ENCODE results near the gene SUN3. TPM values are rescaled to one million over a fixed set of nuclear protein-coding genes. Genes with fewer than 3 reads are reported as not detected.

SUN3 gene
- total and polyA plus RNA-seq, 2 of the 13 experiments (the other 11 are each of a cell fraction or from before 2014, with no cell fraction given) = not detected

GRCh38 chr7:48077423-48077822 lies 48.5 kb upstream of the SUN3 start (continued):
- TF ChIP-seq IKZF5 (CRISPR knock-in tag; IDR thresholded peaks at IDR 0.05) = no peak

- Histone ChIP-seq H4K20me1 (ENCODE audit: insufficient read depth, low read length) (no peaks in the 10 kb centered on the region), H3K4me2 (ENCODE audit: low read depth, low read length) (no peak overlapping the region), H3K4me1 (ENCODE audit: insufficient read depth, low read length) (no peaks in the 10 kb centered on the region), H3K9me3 (ENCODE audit: low read length) (no peaks in the 10 kb centered on the region; the same call in 1 of the 2 replicates), H2AFZ (ENCODE audit: low read length) (no peak overlapping the region), H3K27me3 (ENCODE audit: control insufficient read depth in 1 of 2, insufficient read depth in 2 of 2, low read length in 2 of 2) (no peaks in the 10 kb centered on the region), H3K9ac (ENCODE audit: insufficient read depth, low read depth, low read length) (no peak overlapping the region), H3K79me2 (ENCODE audit: insufficient read depth, low read length) (no peaks in the 10 kb centered on the region), H3K36me3 (replicated peaks in 1 of 2; ENCODE audit: control insufficient read depth in 1 of 2, insufficient read depth in 2 of 2, low read length in 2 of 2) (no peaks in the 10 kb centered on the region), H3K4me3 (replicated peaks in 1 of 3; ENCODE audit: insufficient read depth in 1 of 3, low read depth in 2 of 3, low read length in 3 of 3) (no peak overlapping the region), H3K27ac (ENCODE audit: extremely low read length, insufficient read depth, low read length) (no peak overlapping the region)
- no peak for FAIRE-seq
- POLR2A ChIA-PET = no interaction called here
- in situ Hi-C loops (cut with HindIII; ENCODE audit: extremely low pct_ligation_motif_present, low pct_unique_long_range_greater_than_20kb) (no loop called here), intact Hi-C loops (cut with micrococcal nuclease; ENCODE audit: unreplicated experiment) (no loop called here)
- BruUV-seq (replicated peaks) = no TSS peak
- no peak for DNase-seq (ENCODE audit: low spot score)
- no peak for ATAC-seq
- CTCF ChIA-PET (ENCODE audit: low intra/inter-chr PET ratio, low total read pairs) = no interaction called here
- TF ChIP-seq, protein P1, sequence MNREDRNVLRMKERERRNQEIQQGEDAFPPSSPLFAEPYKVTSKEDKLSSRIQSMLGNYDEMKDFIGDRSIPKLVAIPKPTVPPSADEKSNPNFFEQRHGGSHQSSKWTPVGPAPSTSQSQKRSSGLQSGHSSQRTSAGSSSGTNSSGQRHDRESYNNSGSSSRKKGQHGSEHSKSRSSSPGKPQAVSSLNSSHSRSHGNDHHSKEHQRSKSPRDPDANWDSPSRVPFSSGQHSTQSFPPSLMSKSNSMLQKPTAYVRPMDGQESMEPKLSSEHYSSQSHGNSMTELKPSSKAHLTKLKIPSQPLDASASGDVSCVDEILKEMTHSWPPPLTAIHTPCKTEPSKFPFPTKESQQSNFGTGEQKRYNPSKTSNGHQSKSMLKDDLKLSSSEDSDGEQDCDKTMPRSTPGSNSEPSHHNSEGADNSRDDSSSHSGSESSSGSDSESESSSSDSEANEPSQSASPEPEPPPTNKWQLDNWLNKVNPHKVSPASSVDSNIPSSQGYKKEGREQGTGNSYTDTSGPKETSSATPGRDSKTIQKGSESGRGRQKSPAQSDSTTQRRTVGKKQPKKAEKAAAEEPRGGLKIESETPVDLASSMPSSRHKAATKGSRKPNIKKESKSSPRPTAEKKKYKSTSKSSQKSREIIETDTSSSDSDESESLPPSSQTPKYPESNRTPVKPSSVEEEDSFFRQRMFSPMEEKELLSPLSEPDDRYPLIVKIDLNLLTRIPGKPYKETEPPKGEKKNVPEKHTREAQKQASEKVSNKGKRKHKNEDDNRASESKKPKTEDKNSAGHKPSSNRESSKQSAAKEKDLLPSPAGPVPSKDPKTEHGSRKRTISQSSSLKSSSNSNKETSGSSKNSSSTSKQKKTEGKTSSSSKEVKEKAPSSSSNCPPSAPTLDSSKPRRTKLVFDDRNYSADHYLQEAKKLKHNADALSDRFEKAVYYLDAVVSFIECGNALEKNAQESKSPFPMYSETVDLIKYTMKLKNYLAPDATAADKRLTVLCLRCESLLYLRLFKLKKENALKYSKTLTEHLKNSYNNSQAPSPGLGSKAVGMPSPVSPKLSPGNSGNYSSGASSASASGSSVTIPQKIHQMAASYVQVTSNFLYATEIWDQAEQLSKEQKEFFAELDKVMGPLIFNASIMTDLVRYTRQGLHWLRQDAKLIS (CRISPR knock-in tag; IDR thresholded peaks at IDR 0.05) = no peak
- TF ChIP-seq ZNF660 (CRISPR knock-in tag; IDR thresholded peaks at IDR 0.05; ENCODE audit: borderline replicate concordance, low read depth) = no peak
- TF ChIP-seq MTERF4 (CRISPR knock-in tag; IDR thresholded peaks at IDR 0.05) = no peak
- TF ChIP-seq, protein P2, sequence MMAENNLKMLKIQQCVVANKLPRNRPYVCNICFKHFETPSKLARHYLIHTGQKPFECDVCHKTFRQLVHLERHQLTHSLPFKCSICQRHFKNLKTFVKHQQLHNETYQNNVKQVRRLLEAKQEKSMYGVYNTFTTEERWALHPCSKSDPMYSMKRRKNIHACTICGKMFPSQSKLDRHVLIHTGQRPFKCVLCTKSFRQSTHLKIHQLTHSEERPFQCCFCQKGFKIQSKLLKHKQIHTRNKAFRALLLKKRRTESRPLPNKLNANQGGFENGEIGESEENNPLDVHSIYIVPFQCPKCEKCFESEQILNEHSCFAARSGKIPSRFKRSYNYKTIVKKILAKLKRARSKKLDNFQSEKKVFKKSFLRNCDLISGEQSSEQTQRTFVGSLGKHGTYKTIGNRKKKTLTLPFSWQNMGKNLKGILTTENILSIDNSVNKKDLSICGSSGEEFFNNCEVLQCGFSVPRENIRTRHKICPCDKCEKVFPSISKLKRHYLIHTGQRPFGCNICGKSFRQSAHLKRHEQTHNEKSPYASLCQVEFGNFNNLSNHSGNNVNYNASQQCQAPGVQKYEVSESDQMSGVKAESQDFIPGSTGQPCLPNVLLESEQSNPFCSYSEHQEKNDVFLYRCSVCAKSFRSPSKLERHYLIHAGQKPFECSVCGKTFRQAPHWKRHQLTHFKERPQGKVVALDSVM (CRISPR knock-in tag; IDR thresholded peaks at IDR 0.05) = no peak
- no peak for TF ChIP-seq NR2F1 (CRISPR knock-in tag; IDR thresholded peaks at IDR 0.05)
- no peak for TF ChIP-seq SMAD1 (CRISPR knock-in tag; IDR thresholded peaks at IDR 0.05; ENCODE audit: borderline replicate concordance, low read depth)
- no peak for TF ChIP-seq ZNF335 (CRISPR knock-in tag; IDR thresholded peaks at IDR 0.05)
- TF ChIP-seq ZNF124 (CRISPR knock-in tag; IDR thresholded peaks at IDR 0.05) = no peak
- no peak for TF ChIP-seq CREM (IDR thresholded peaks at IDR 0.05)
- no peak for TF ChIP-seq CREM (CRISPR knock-in tag; IDR thresholded peaks at IDR 0.05)
- TF ChIP-seq CC2D1A (CRISPR knock-in tag; IDR thresholded peaks at IDR 0.05) = no peak
- no peak for TF ChIP-seq ARNTL (CRISPR knock-in tag; IDR thresholded peaks at IDR 0.05)
- no peak for TF ChIP-seq AGO1 (IDR thresholded peaks at IDR 0.05; ENCODE audit: low read depth, low read length, poor library complexity, severe bottlenecking)
- TF ChIP-seq SCMH1 (CRISPR knock-in tag; IDR thresholded peaks at IDR 0.05; ENCODE audit: borderline replicate concordance) = no peak
- no peak for TF ChIP-seq ZNF713 (CRISPR knock-in tag; IDR thresholded peaks at IDR 0.05)
Observed at GRCh38 chr7:48074204-48074654, 45.3 kb upstream of the SUN3 start.

Measured in HepG2 (cell line).